IPS-18c (cell line): ENCODE measurements around the gene KCNMA1.

Experiments
- H3K4me3 ChIP-seq: 2 replicates; pipeline ENCODE4 v1.7.0; 2013; ENCODE audit warnings: low read depth, mild to moderate bottlenecking, low read length, moderate library complexity; ENCODE audit not compliant: insufficient read depth
- H3K9me3 ChIP-seq: one replicate; pipeline ENCODE4 v1.6.1; 2013; ENCODE audit warnings: mild to moderate bottlenecking, low read length, moderate library complexity; ENCODE audit not compliant: control insufficient read depth, insufficient read depth

Gene KCNMA1

DNA sequence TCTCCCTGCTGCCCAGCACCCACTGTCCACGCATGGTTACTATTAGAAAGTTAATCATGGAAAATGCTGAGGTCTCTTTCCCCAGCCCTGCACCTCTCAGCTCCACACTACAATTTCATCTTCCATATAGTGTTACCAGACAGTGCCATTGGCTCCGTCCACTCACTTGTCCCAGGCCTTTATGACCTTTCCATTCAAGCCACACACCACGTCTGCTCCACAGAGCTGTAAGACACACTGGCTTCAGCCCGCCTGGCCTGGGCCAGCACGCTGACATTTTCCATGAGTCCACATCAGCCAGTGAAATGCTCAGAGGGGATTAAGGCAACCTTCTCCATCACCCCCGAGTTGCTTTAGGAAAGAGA is 118.7 kb downstream of the KCNMA1 start:
- Histone ChIP-seq H3K9me3 (peaks cover 4% of the 10 kb centered on the region), H3K4me3 (no peak overlapping the region)

- Histone ChIP-seq H3K4me3 (no peak overlapping the region), H3K9me3 (peaks cover 4% of the 10 kb centered on the region)
Measured at GRCh38 chr10:77518241-77518909, 119.2 kb downstream of the KCNMA1 start.

GRCh38 chr10:77516575-77516974 is 121.0 kb downstream of the KCNMA1 start:
- H3K4me3 ChIP-seq = no peak overlapping the region
- H3K9me3 ChIP-seq = peaks cover 4% of the 10 kb centered on the region

GRCh38 chr10:77514870-77515269 is 122.7 kb downstream of the KCNMA1 start:
- peaks cover 4% of the 10 kb centered on the region for H3K9me3 ChIP-seq
- H3K4me3 ChIP-seq = no peak overlapping the region

- no peak overlapping the region for H3K4me3 ChIP-seq
- peaks cover 4% of the 10 kb centered on the region for H3K9me3 ChIP-seq
Measured at GRCh38 chr10:77513781-77514331, 123.8 kb downstream of the KCNMA1 start.

- Histone ChIP-seq H3K4me3 (no peak overlapping the region), H3K9me3 (peaks cover 4% of the 10 kb centered on the region)
Measured at GRCh38 chr10:77513220-77513619, 124.4 kb downstream of the KCNMA1 start.

DNA sequence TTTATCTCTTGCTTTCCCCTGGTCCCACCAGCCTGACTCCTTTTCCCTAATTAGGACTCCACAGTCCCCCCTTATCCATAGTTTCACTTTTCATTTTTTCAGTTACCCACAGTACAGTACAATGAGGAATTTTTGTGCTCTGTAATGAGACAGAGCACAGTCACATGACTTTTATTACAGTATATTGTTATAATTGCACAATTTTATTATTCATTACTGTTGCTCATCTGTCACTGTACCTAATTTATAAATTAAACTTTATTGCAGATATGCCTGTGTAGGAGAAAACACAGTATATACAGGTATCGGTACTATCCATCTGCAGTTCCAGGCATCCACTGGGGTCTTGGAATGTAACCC is 125.4 kb downstream of the KCNMA1 start:
- H3K9me3 ChIP-seq = peaks cover 4% of the 10 kb centered on the region
- H3K4me3 ChIP-seq = no peak overlapping the region

DNA sequence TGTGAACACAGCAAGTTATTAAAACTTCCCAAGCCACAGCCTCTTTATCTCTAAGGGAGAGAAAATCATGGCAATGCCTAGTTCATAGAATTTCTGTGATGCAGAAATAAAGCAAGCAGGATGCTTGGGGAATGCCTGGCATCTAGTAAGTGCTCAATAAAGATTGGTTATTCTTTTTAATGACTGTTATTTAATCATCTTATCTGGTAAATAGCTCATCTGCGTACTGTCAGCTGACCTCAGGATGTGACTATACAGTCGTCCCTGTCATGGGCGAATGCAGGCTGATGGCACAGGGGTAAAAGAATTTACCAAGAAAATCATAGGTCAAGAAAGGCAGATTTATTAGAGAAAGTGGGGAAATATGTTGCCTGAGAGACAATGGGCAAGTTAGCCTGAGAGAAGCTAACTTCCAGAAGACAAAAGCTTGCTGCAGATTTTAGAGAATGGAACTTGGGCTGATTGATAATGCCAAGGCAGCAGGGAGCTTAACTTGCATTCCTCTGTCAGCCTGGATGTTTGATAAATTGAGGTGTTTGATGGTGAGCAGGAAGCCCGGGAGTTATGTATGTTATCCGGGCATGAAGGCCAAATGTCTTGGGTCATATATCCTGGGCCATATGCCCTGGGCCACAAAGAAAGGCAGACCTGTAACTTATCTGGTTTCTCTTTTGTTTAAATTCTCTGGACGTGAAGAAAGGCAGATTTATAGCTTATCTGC is 126.0 kb downstream of the KCNMA1 start:
- peaks cover 4% of the 10 kb centered on the region for H3K9me3 ChIP-seq
- no peak overlapping the region for H3K4me3 ChIP-seq

DNA sequence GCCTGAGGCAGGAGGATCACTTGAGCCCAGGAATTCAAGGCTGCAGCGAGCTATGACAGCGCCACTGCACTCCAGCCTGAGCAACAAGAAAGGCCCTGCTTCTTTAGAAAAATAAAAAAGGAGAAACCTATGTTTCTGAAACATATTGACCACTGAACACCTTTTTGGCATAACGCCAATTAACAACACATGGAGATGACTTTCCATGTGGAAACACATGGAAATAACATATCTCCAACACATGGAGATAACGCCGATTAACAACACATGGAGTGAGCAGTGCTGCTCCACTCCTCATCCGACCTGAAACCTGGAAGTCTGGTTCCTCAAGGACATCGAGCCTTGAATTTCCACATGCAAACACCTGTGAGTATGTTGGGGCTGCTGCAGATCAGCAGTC is 126.9 kb downstream of the KCNMA1 start:
- Histone ChIP-seq H3K4me3 (no peak overlapping the region), H3K9me3 (peaks cover 2% of the 10 kb centered on the region)

GRCh38 chr10:77510294-77510693 is 127.3 kb downstream of the KCNMA1 start:
- H3K4me3 ChIP-seq = no peak overlapping the region
- no peaks in the 10 kb centered on the region for H3K9me3 ChIP-seq

DNA sequence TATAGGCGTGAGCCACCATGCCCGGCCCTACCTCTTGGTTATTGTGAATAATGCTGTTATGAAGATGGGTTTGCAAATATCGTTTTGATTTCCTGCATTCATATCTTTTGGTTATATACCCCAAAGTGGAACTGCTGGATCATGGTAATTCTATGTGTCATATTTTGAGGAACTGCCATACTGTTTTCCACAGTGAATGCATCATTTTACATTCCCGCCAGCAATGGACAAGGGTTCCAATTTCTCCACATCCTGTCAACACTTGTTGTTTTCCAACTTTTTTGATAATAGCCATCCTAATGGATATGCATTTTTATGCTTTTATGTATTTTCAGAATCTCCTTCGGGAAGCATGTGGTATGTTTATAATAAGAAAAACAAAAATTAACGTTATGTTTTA is 128.2 kb downstream of the KCNMA1 start:
- H3K9me3 ChIP-seq = no peaks in the 10 kb centered on the region
- no peak overlapping the region for H3K4me3 ChIP-seq

DNA sequence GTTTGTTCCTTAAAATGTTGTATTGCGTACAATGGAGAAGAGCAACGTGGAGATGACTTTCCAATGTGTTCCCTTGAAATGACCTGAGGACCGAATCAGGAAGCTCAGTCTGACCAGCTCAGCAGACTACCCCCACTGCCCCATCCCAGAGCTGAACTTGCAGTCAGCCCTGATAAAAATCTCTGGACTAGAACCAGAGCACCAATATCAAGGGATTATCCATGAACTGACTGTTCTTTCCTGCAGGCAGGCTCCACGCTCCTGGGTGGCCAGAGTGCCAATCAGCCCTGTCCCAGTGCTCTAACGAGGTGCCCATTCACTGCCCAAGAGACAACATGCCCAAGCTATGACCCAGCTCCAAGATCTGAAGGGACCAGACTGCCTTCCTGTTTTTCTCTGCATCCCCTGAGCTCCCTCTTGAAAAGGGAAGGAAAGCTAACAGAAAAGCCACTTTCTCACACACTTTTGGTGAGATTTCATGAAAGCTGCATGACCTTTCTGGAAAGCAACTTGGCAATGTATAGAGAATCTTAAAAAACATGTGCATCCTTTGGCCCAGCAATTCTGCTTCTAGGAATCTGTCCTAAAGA is 130.2 kb downstream of the KCNMA1 start:
- no peaks in the 10 kb centered on the region for H3K9me3 ChIP-seq
- no peak overlapping the region for H3K4me3 ChIP-seq

GRCh38 chr10:77506517-77507200 is 130.9 kb downstream of the KCNMA1 start:
- Histone ChIP-seq H3K4me3 (no peak overlapping the region), H3K9me3 (no peaks in the 10 kb centered on the region)

DNA sequence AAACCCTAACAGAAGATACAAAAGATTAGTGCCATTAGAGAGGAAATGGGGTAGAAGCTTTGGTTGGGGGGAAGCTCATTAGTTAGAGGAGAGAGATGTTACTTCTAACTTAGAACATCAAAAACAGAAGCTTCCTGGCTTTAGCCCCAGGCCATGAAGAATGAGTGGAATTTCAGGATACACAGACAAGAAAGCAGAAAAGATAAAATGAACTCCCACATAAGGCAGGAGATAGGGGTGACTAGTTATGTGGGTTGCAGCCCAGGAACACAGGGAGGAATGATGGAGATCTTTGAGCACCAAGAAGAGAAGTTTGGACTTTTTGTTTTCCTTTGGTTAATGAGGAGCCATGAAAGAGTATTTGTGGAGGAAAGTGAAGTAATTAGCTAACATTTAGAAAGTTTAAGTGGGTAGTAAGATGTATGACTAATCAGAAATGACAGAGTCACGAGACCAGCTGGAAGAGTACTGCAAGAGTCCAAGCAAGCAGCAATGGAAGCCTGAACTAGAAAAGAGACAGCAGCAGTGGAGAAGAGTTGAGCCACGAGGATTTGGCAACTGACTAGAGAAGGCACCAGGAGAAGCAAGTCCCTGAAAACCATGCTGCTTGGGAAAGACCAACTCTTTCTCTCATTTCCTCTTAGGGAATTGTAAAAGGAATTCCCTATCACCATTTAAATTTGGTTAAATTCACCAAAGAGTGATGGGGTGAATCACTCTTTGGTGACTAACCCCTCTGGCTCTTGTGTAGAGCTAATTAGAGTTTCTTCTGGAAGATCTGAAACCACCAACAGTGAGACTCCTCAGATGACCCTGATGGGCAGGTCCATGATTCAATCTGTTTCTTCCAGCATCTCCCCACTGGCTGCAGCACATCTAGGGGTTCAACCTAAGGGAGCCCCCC is 131.9 kb downstream of the KCNMA1 start:
- H3K4me3 ChIP-seq = no peak overlapping the region
- no peaks in the 10 kb centered on the region for H3K9me3 ChIP-seq

- H3K4me3 ChIP-seq = no peak overlapping the region
Measured at GRCh38 chr10:77504873-77505257, 132.7 kb downstream of the KCNMA1 start.

GRCh38 chr10:77504196-77504872 is 133.3 kb downstream of the KCNMA1 start:
- no peaks in the 10 kb centered on the region for H3K9me3 ChIP-seq
- H3K4me3 ChIP-seq = no peak overlapping the region

More at GRCh38 chr10:77504873-77505257, 132.7 kb downstream of the KCNMA1 start:
- no peaks in the 10 kb centered on the region for H3K9me3 ChIP-seq
